A549 (cell line): ENCODE results near the gene CARD11.

Experiments used
- CBX8 ChIP-seq: fragments of 200-600 bp; sonication (generic); IDR thresholded peaks from 2 replicates; pipeline ENCODE4 v1.6.1; 2016
- CTCF ChIP-seq: fragments of >200 bp; sonication (Bioruptor Twin); formaldehyde crosslinking; IDR thresholded peaks from 3 replicates; pipeline ENCODE4 v1.5.1; 2016
- EP300 ChIP-seq, 2 experiments: fragments of >200 bp; sonication (Bioruptor Twin); formaldehyde crosslinking; IDR thresholded peaks; 2 replicates in 1 of 2; 3 replicates in 1 of 2; pipeline ENCODE4 v1.6.1; 2016 to 2017
- HES2 ChIP-seq: fragments of >200 bp; sonication (Bioruptor Twin); formaldehyde crosslinking; IDR thresholded peaks from 2 replicates; pipeline ENCODE4 v1.6.1; 2016
- MAFK ChIP-seq: fragments of 450-650 bp; IDR thresholded peaks from 2 replicates; pipeline ENCODE4 v1.6.1; 2014; ENCODE audit not compliant: partially characterized antibody
- MAX ChIP-seq: IDR thresholded peaks from 2 replicates; pipeline ENCODE4 v1.6.1; 2012
- MAZ ChIP-seq: fragments of 150-350 bp; IDR thresholded peaks from 2 replicates; pipeline ENCODE4 v1.6.1; 2014; ENCODE audit warnings: antibody characterized with exemption, low read depth, low read length, borderline replicate concordance
- NFE2L2 ChIP-seq: fragments of 150-350 bp; conservative IDR thresholded peaks from 2 replicates; pipeline ENCODE4 v1.6.1; 2014; ENCODE audit warnings: low read length
- PBX3 ChIP-seq: IDR thresholded peaks from 2 replicates; pipeline ENCODE4 v1.6.1; 2012
- POLR2A ChIP-seq: IDR thresholded peaks from 2 replicates; pipeline ENCODE4 v1.6.1; 2012; ENCODE audit warnings: mild to moderate bottlenecking, low read length
- RFX5 ChIP-seq: fragments of 450-650 bp; IDR thresholded peaks from 2 replicates; pipeline ENCODE4 v1.7.1; 2014; ENCODE audit warnings: antibody characterized with exemption, mild to moderate bottlenecking, moderate library complexity
- TP53 ChIP-seq: fragments of 250-450 bp; sonication (Bioruptor Pico); IDR thresholded peaks from 2 replicates; pipeline ENCODE4 v1.5.0; 2021; ENCODE audit warnings: mild to moderate bottlenecking, moderate library complexity

GRCh38 chr7:3000566-3000965 lies 43.1 kb downstream of the CARD11 start:
- TF ChIP-seq CTCF, result no peak
- no peak for TF ChIP-seq CBX8
- TF ChIP-seq EP300 (IDR thresholded peaks at IDR 0.05), result no peak
- TF ChIP-seq POLR2A, result no peak
- no peak for TF ChIP-seq RFX5
- no peak for TF ChIP-seq PBX3
- no peak for TF ChIP-seq MAFK
- no peak for TF ChIP-seq TP53 (CRISPR knock-in tag)
- no peak for TF ChIP-seq HES2
- no peak for TF ChIP-seq MAZ
- no peak for TF ChIP-seq NFE2L2
- no peak for TF ChIP-seq MAX
